H1 (cell line): ENCODE results near the gene CD244. TPM values are rescaled to one million over a fixed set of nuclear protein-coding genes. Genes with fewer than 3 reads are reported as not detected.
"Not testable (repeated sequence)": the region's sequence is repeated elsewhere in the genome, so short reads cannot be mapped to it uniquely, and the experiment has no call there.

Experiments used
- CTCF ChIA-PET: fragments of 300-600 bp; sonication (Branson Sonifier 250); formaldehyde crosslinking; loops from one replicate; lab custom pipeline; 2021; ENCODE audit not compliant: partially characterized antibody; lab: Charles Lee
- POLR2A ChIA-PET: fragments of 300-600 bp; sonication (Branson Sonifier 250); formaldehyde crosslinking; loops from one replicate; lab custom pipeline; 2021; ENCODE audit warnings: inconsistent platforms; ENCODE audit not compliant: partially characterized antibody; lab: Charles Lee
- DNase-seq, 2 experiments: peaks; one replicate each; pipeline versions ENCODE4 v3.0.0 to v3.0.0-alpha.2; 2010 to 2022; ENCODE audit warnings: low spot score in 2 of 2, low read depth in 1 of 2, mixed read lengths in 1 of 2
- FAIRE-seq: peaks from 2 replicates; lab custom pipeline; 2011; peaks lifted over from hg19 to GRCh38; lab: Jason Lieb, UNC
- H2AFZ ChIP-seq: 2 replicates; pipeline ENCODE4 v1.8.1; 2012; ENCODE audit warnings: low read length, inconsistent platforms
- H2AK5ac ChIP-seq: 2 replicates; pipeline ENCODE4 v1.6.1; 2013; ENCODE audit warnings: low read depth, low read length
- H2BK120ac ChIP-seq: replicated peaks from 2 replicates; pipeline ENCODE3; 2013; ENCODE audit warnings: low read depth, low read length, inconsistent platforms
- H2BK12ac ChIP-seq: 2 replicates; pipeline ENCODE4 v1.6.1; 2013; ENCODE audit warnings: low read depth, low read length
- H2BK15ac ChIP-seq: 2 replicates; pipeline ENCODE4 v1.6.1; 2013; ENCODE audit warnings: low read length
- H2BK20ac ChIP-seq: 2 replicates; pipeline ENCODE4 v1.6.1; 2013; ENCODE audit warnings: low read length
- H2BK5ac ChIP-seq: 2 replicates; pipeline ENCODE4 v1.6.1; 2013; ENCODE audit warnings: low read depth, low read length
- H3K14ac ChIP-seq: 2 replicates; pipeline ENCODE4 v1.6.1; 2013; ENCODE audit warnings: inconsistent platforms; ENCODE audit not compliant: insufficient read length
- H3K18ac ChIP-seq: 2 replicates; pipeline ENCODE4 v1.6.1; 2013; ENCODE audit warnings: low read length; ENCODE audit errors: extremely low read depth
- H3K23ac ChIP-seq: 2 replicates; pipeline ENCODE4 v1.6.1; 2013; ENCODE audit warnings: inconsistent platforms; ENCODE audit not compliant: insufficient read length
- H3K23me2 ChIP-seq: 2 replicates; pipeline ENCODE4 v1.6.1; 2013; ENCODE audit warnings: low read depth, low read length
- H3K27ac ChIP-seq: 2 replicates; pipeline ENCODE4 v1.6.1; 2011; ENCODE audit warnings: low read depth, low read length, inconsistent platforms
- H3K27me3 ChIP-seq, 4 experiments: replicated peaks in 1 of 4; 1 replicate in 1 of 4; 2 replicates in 3 of 4; pipeline versions ENCODE4 v1.6.1 to v1.8.1; 2011 to 2013; ENCODE audit warnings: low read length in 3 of 4, mild to moderate bottlenecking in 3 of 4, inconsistent platforms in 2 of 4, mixed read lengths in 2 of 4, moderate library complexity in 1 of 4; ENCODE audit not compliant: control insufficient read depth in 3 of 4, insufficient read depth in 3 of 4; ENCODE audit errors: extremely low read depth in 1 of 4
- H3K36me3 ChIP-seq, 4 experiments: 2 replicates each; pipeline versions ENCODE4 v1.6.1 to v1.8.1; 2011 to 2013; ENCODE audit warnings: mild to moderate bottlenecking in 4 of 4, low read length in 3 of 4, moderate library complexity in 2 of 4, control low read depth in 1 of 4, inconsistent platforms in 1 of 4; ENCODE audit not compliant: insufficient read depth in 4 of 4, control insufficient read depth in 2 of 4
- H3K4ac ChIP-seq: replicated peaks from 2 replicates; pipeline ENCODE3; 2013; ENCODE audit warnings: low read length, low read depth, mixed read lengths, inconsistent platforms; ENCODE audit not compliant: insufficient read length
- H3K4me1 ChIP-seq, 4 experiments: replicated peaks in 1 of 4; 1 replicate in 1 of 4; 2 replicates in 3 of 4; pipeline versions ENCODE4 v1.6.1 to v1.8.1; 2011 to 2013; ENCODE audit warnings: low read length in 3 of 4, inconsistent platforms in 2 of 4, mixed read lengths in 1 of 4; ENCODE audit not compliant: insufficient read depth in 4 of 4, control insufficient read depth in 3 of 4
- H3K4me2 ChIP-seq, 2 experiments: 2 replicates each; pipeline versions ENCODE4 v1.6.1 to v1.8.1; 2011 to 2013; ENCODE audit warnings: low read depth in 2 of 2, low read length in 2 of 2, control low read depth in 1 of 2, inconsistent platforms in 1 of 2, mild to moderate bottlenecking in 1 of 2; ENCODE audit not compliant: insufficient read depth in 1 of 2
- H3K4me3 ChIP-seq, 4 experiments: fragments of 200-600, 300-600 bp in 1 of 4; sonication (generic), shearing (Covaris generic), sonication (Bioruptor Twin) in 1 of 4; 2 replicates each; pipeline versions ENCODE4 v1.5.1 to v1.8.1; 2011 to 2016; ENCODE audit warnings: low read length in 4 of 4, low read depth in 3 of 4, control low read depth in 2 of 4, inconsistent platforms in 2 of 4, mild to moderate bottlenecking in 2 of 4, mixed read lengths in 1 of 4, moderate library complexity in 1 of 4; ENCODE audit not compliant: insufficient read depth in 2 of 4; ENCODE audit errors: extremely low read depth in 1 of 4
- H3K56ac ChIP-seq: replicated peaks from 2 replicates; pipeline ENCODE3; 2013; ENCODE audit warnings: low read depth, mild to moderate bottlenecking, mixed read lengths, low read length, inconsistent platforms; ENCODE audit not compliant: insufficient read length
- H3K79me1 ChIP-seq: 2 replicates; pipeline ENCODE4 v1.6.1; 2013; ENCODE audit warnings: low read depth, low read length, control low read depth
- H3K79me2 ChIP-seq, 2 experiments: 2 replicates each; pipeline versions ENCODE4 v1.6.1 to v1.8.1; 2012 to 2013; ENCODE audit warnings: low read length in 2 of 2, mild to moderate bottlenecking in 2 of 2, inconsistent platforms in 1 of 2; ENCODE audit not compliant: insufficient read depth in 2 of 2, control insufficient read depth in 1 of 2
- H3K9ac ChIP-seq, 4 experiments: replicated peaks in 1 of 4; 1 replicate in 1 of 4; 2 replicates in 3 of 4; pipeline versions ENCODE4 v1.6.1 to v1.8.1; 2011 to 2013; ENCODE audit warnings: low read depth in 3 of 4, low read length in 3 of 4, control low read depth in 2 of 4, mild to moderate bottlenecking in 2 of 4, moderate library complexity in 2 of 4, inconsistent platforms in 1 of 4; ENCODE audit errors: extremely low read depth in 1 of 4
- H3K9me3 ChIP-seq, 2 experiments: 2 replicates each; pipeline versions ENCODE4 v1.6.1 to v1.8.1; 2012 to 2013; ENCODE audit warnings: mild to moderate bottlenecking in 2 of 2, moderate library complexity in 2 of 2, control low read depth in 1 of 2, inconsistent platforms in 1 of 2, low read depth in 1 of 2, low read length in 1 of 2, mixed read lengths in 1 of 2; ENCODE audit not compliant: insufficient read depth in 2 of 2
- H4K20me1 ChIP-seq, 2 experiments: replicated peaks in 1 of 2; 2 replicates each; pipeline versions ENCODE3 to v1.8.1; 2011 to 2013; ENCODE audit warnings: inconsistent platforms in 2 of 2, low read length in 2 of 2, mild to moderate bottlenecking in 1 of 2; ENCODE audit not compliant: insufficient read depth in 2 of 2, control insufficient read depth in 1 of 2
- H4K5ac ChIP-seq: 2 replicates; pipeline ENCODE4 v1.6.1; 2013; ENCODE audit warnings: low read length, low read depth, mixed read lengths, inconsistent platforms; ENCODE audit not compliant: insufficient read length
- H4K8ac ChIP-seq: 2 replicates; pipeline ENCODE4 v1.8.0; 2013; ENCODE audit warnings: mild to moderate bottlenecking, moderate library complexity, low read length, inconsistent platforms; ENCODE audit not compliant: insufficient read depth; ENCODE audit errors: extremely low read depth
- H4K91ac ChIP-seq: replicated peaks from 2 replicates; pipeline ENCODE3; 2013; ENCODE audit warnings: low read length, mixed read lengths, inconsistent platforms; ENCODE audit not compliant: insufficient read length
- WGBS, 2 experiments: shearing (Covaris generic) in 1 of 2; methylation state at CpG; one replicate each; pipeline versions ENCODE4 v1.1.6 to v1.1.7; 2013 to 2015; ENCODE audit warnings: low lambda C conversion rate in 2 of 2, mixed read lengths in 2 of 2, inconsistent platforms in 1 of 2, low coverage in 1 of 2, missing lambda C conversion rate in 1 of 2; ENCODE audit not compliant: insufficient replicate concordance in 2 of 2, insufficient coverage in 1 of 2, insufficient read length in 1 of 2; ENCODE audit errors: extremely low coverage in 1 of 2, missing lambda C conversion rate in 1 of 2; 5-methylcytosine and 5-hydroxymethylcytosine counted together
- polyA plus RNA-seq, 7 experiments: library from polyadenylated mRNA; depleted of rRNA in 3 of 7; stranded (reverse) in 5 of 7; unstranded in 2 of 7; fragments of >200 nt in 5 of 7; fragments of 200-250 nt in 2 of 7; gene quantifications; 1 replicate in 5 of 7; 2 replicates in 1 of 7; 4 replicates in 1 of 7; pipeline versions ENCODE4 v1.2.1 to v1.2.3, GENCODE V29; 2011 to 2013; ENCODE audit warnings: missing spikeins in 2 of 7, mixed read lengths in 2 of 7
- total RNA-seq: library from RNA; stranded (reverse); fragmentation: NEBNext Ultra II Directional; extraction: Animal tissue kit (Norgen Biotek cat#: 25700); gene quantifications from 2 replicates; pipeline ENCODE4 v1.2.1, GENCODE V29; 2021

Gene CD244
- total and polyA plus RNA-seq, 2 of the 8 experiments (the other 6 are each of a cell fraction or from before 2014, with no cell fraction given): not detected

DNA sequence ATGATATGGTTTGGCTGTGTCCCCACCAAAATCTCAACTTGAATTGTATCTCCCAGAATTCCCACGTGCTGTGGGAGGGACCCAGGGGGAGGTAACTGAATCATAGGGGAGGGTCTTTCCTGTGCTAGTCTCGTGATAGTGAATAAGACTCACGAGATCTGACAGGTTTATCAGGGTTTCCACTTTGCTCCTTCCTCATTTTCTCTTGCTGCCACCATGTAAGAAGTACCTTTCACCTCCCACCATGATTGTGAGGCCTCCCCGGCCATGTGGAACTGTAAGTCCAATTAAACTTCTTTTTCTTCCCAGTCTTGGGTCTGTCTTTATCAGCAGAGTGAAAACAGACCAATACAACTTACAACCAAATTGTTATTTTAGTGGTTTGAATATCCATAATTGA, 5.0 kb upstream of the CD244 start:
- H2AFZ ChIP-seq: peak overlapping the region; percentile 19; the same call in 1 of the 2 replicates
- H3K79me2 ChIP-seq, FAIRE-seq, DNase-seq, H3K27ac ChIP-seq, POLR2A ChIA-PET, H3K18ac ChIP-seq, H3K4me2 ChIP-seq, H4K8ac ChIP-seq, H3K79me1 ChIP-seq, H4K20me1 ChIP-seq, H3K4ac ChIP-seq, H2BK5ac ChIP-seq, H3K14ac ChIP-seq, H3K27me3 ChIP-seq, H2BK120ac ChIP-seq, H3K9me3 ChIP-seq, H3K4me3 ChIP-seq, H4K91ac ChIP-seq, H3K9ac ChIP-seq, H3K23ac ChIP-seq, H3K4me1 ChIP-seq, H3K36me3 ChIP-seq, H3K56ac ChIP-seq, H4K5ac ChIP-seq, H2BK12ac ChIP-seq, H2BK20ac ChIP-seq, H2AK5ac ChIP-seq, H2BK15ac ChIP-seq, H3K23me2 ChIP-seq: not testable (repeated sequence)
- CTCF ChIA-PET: interaction anchor here (2.1 to 2.5 kb wide), 2 partner anchors 10 to 33 kb away, joined by 6 to 7 read pairs; no protein-coding TSS in a partner anchor
- 85% methylated on average over 4 of the region's 4 CpGs; no CpG with 5 or more reads in 1 of the 2 experiments for WGBS, 2 experiments
